GM20000 (cell line): ENCODE data around the gene PCNX2.

Experiments
- DNase-seq: peaks from one replicate; pipeline ENCODE4 v3.0.0; 2012; ENCODE audit warnings: low spot score
- TF ChIP-seq, protein P1 (sequence below): IDR thresholded peaks from 2 replicates; pipeline ENCODE4 v1.5.1; 2012; ENCODE audit warnings: mild to moderate bottlenecking, control low read depth; ENCODE audit errors: extremely low read depth, missing control alignments

Gene PCNX2

DNA sequence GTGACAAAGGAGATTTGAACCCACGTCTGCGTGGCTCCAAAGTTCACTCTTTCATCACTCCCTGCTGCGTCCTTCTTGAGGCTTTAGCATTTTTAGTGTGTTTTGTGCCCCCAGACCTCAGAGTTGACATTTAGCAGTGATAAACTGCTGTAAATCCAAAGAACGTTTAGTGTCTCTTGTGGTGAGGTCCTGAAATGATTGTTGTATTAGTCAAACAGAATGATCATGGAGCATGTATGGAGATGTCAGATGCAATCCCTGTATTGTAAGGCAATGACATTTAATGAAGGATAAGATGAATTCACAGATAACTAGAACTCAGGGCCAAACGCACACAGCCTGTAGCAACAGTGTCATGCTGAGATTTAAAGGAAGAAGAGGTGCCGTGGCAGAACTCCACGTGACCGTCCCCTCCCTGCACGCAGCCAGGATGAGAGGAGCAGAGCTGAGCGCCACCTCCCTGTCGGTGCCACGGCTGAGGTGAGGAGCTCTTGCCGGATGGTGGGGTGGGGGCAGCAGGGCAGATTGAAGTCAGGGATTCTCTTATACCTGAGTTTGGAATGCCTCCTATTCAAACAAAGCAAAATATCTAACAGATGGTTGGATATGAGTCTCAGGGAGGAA is 315.1 kb downstream of the PCNX2 start:
- no peak for DNase-seq
- TF ChIP-seq, protein P1, sequence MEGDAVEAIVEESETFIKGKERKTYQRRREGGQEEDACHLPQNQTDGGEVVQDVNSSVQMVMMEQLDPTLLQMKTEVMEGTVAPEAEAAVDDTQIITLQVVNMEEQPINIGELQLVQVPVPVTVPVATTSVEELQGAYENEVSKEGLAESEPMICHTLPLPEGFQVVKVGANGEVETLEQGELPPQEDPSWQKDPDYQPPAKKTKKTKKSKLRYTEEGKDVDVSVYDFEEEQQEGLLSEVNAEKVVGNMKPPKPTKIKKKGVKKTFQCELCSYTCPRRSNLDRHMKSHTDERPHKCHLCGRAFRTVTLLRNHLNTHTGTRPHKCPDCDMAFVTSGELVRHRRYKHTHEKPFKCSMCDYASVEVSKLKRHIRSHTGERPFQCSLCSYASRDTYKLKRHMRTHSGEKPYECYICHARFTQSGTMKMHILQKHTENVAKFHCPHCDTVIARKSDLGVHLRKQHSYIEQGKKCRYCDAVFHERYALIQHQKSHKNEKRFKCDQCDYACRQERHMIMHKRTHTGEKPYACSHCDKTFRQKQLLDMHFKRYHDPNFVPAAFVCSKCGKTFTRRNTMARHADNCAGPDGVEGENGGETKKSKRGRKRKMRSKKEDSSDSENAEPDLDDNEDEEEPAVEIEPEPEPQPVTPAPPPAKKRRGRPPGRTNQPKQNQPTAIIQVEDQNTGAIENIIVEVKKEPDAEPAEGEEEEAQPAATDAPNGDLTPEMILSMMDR = no peak

- TF ChIP-seq, protein P1 = no peak
- no peak for DNase-seq
Measured at GRCh38 chr1:232979558-232979957, 316.0 kb downstream of the PCNX2 start.

GRCh38 chr1:232978815-232979214 is 316.7 kb downstream of the PCNX2 start:
- TF ChIP-seq, protein P1 = no peak
- no peak for DNase-seq

GRCh38 chr1:232978091-232978634 is 317.4 kb downstream of the PCNX2 start:
- TF ChIP-seq, protein P1 = no peak
- DNase-seq = no peak

DNA sequence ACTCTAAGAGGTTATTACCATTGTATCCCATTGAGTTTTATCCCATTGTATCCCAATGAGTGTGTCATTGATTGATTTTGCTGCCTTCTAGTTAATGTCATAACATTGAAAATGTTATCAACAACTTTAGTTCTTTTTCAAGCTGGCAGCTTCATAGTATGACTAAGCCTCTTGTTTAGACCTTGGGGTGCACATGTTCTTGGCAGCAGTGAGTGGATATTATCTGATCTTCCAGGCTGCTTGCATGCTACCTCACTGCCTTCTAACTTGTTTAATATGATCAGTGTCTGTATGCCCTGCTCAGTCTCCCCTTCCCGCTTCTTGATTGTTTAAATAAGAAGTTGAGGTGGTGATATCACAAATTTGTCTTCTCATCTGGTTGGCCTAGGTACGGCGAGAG is 320.6 kb downstream of the PCNX2 start:
- no peak for DNase-seq
- TF ChIP-seq, protein P1 = no peak

GRCh38 chr1:232973652-232974611 is 321.6 kb downstream of the PCNX2 start:
- TF ChIP-seq, protein P1 = no peak

GRCh38 chr1:232970508-232970907 is 325.0 kb downstream of the PCNX2 start:
- TF ChIP-seq, protein P1 = no peak
- no peak for DNase-seq

More at GRCh38 chr1:232973652-232974611, 321.6 kb downstream of the PCNX2 start:
- no peak for DNase-seq
